Occipital lobe (tissue), 2 donors: ENCODE results near the gene BMAL1. TPM values are rescaled to one million over a fixed set of nuclear protein-coding genes. Genes with fewer than 3 reads are reported as not detected.
A peak's percentile ranks its signal among the peaks of the same experiment; 100 is the strongest.

Experiments
- DNase-seq: peaks from one replicate; lab custom pipeline; 2025; lab: John Stamatoyannopoulos, UW
- total RNA-seq: library from RNA; depleted of rRNA; stranded (reverse); fragments of >200 nt; gene quantifications from one replicate; pipeline ENCODE4 v1.2.3, GENCODE V29; 2014

Gene BMAL1
- total RNA-seq, 1 donor from 2014 or later, result 35.9 TPM

DNA sequence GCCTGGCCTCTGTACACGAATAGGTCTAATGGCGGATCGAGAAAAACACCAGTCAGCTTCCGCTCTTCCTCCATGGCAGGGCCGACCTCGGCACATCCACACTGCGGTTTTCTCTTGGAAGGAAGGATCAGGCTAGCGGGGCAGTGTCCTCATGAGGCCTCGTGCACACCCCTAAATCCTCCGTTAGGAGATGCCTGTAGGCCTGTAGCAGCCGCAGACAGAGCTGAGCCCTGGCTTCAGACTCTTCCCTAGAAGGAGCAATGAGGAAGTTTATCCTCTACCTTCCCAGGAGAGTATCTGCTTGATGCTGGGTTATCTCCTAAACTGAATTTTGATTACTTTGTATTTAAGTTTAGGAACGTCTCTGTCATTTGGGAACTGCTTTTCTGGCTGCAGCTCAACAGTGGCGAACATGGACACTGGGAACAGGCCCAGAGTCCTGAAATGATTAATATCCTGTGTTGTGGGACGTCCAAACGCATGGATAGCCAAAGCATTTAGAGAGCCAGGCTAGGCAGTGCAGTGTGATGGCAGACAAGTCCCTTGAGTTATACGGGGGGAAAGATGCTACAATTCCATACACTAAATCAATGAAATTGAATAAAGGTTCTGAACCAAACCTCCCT is 16.5 kb upstream of the BMAL1 start:
- DNase-seq, result no peak

GRCh38 chr11:13261591-13262061 is 16.0 kb upstream of the BMAL1 start:
- DNase-seq, result no peak

- no peak for DNase-seq
Observed at GRCh38 chr11:13262096-13262495, 15.5 kb upstream of the BMAL1 start.

GRCh38 chr11:13268791-13269190 is 8.8 kb upstream of the BMAL1 start:
- no peak for DNase-seq

DNA sequence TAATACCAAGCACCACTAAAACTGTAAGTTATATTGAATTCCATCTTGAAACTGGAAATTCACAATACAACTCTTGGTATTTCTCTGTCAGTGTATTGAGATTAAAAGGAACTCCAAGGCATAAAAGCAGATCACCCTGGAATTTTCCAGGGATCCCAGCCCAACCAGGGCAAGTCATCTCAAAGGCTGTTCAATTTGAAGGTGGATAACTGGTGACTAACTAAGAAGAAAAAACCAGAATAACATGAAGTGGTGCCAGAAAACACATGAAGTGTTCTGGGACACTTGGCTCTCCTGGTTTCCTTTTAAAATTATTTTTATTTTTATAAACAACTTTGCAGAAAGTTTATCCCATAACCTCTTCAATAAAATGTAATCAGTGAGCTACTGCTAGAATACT is 7.8 kb upstream of the BMAL1 start:
- no peak for DNase-seq

DNA sequence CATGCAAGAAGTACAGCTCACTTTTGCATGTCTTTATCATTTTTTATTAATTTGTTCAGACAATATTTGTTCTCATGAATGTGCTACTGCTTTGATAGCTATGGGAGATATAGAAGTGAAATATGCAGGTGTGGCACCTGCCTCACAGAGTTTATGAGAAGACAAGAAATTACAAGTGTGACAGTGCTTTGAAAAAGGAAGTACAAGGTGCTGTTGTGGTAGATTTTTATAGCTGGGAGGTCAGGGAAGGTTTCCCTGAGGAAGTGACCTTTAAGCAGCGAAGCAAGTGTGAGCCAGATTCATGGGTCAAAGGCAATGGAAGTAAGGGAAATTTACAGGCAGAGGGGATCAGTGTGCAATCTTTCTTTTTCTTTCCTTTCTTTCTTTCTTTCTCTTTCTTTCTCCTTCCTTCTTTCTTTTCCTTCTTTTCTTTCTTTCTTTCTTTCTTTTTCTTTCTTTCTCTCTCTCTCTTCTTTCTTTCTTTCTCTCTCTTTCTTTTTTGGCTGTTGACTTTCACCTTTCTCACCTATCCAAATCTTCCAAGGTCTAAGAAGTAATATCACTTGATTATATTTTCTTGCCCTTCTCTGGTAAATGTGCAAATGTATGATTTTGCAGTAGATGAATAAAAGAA is 6.4 kb upstream of the BMAL1 start:
- DNase-seq, result no peak

DNA sequence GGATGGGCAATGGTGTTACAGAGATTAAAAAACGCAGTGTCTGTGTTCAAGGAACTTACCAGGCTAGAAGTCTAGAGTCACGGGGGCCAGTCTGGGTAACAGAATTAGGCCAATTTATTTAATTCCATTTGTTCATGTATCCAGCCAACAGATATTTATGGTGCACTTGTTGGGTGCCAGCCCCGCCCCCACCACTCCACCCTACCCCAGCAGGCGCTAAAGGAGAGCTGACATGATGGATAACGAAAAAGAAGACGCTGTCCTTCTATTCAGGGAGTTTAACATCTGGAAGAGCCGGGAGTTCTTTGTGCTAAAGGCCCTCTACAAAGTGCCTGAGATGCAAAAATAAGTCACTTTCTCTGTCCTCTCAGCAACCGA is 1.1 kb upstream of the BMAL1 start:
- no peak for DNase-seq

DNA sequence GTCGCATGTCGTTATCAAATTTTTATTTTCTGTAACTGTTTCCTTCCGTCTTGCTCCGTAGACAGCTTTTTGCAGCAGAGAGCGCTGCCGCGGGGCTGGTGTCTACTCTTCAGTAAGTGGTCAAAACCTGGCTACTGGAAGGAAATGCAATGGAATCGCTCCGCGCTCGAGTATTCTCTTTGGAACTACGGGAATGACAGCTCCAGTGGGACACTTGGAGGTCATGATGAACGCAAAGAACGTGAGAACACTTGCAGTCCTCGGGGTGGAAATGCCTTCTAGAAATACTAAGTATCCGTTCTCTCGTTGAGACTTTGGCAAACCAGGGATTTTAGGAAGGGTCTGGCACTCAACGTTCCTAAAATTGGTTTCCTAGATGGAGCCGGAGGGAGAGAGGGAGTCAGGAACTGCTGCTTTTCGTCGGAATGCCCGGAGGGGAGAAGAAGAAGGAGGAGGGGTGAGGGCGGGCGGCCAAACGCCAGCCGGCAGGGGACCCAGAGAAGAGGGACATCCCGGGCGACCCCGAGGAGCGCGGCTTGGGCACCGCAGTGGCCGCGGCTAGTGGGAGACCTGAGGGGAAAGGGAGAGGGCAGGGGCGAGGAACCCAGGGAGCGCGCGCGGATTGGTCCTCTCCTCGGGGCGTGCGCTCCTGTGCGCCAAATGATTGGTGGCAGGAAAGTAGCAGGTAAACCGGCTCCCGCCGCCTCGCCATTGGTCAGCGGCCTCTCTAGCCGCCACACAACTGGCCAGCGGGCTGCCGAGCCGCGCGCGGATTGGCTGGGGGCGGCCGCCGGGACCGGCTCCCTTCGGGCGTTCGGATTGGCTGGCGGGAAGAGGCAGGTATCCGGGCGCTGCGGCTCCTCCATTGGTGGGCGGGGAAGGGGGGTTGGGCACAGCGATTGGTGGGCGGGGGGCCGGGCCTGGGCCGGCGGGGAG is 490 bp upstream of the BMAL1 start:
- peak; percentile 98 for DNase-seq

DNA sequence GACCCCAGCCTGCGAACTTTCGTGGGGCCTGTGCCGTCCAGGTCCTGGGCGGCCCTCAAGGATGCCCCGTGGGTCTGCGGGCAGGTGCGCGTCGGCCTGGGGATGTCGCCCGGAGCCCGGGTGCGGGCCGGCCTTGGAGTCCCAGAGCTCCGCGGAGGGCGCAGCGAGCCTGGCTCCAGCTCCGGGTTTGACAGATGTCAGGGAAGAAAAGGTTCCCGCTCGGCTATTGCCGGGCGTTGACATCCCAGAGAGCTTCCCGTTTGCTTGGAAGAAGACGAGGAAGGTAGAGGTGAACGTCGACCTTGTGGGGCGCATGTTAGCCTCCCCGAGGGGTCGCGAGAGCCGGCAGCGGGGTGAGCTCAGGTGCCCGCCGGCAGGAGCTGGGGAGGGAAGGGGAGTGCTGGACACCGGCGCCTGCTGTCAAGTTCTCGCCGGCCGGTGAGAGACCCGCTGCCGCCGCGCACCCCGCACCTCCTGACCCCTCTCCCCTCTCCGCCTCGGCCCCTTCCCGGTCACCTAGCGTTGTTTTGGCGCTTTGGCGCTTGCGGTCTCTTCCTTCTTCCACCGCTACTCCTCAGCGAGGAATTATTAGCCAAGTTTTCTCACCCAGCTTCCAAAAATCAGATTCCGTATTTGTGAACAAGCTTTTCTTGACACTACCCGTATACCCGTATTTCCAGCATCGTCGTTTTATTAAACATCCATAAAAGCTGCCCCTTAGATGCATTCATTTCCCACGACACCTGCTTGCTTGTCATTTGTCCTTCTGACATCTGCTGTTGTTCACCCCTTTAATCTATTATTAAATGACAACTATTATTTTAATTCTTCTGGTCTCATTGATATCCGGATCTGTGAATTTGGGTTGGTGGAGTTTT is 1.3 kb downstream of the BMAL1 start:
- no peak for DNase-seq

- no peak for DNase-seq
Observed at GRCh38 chr11:13279487-13279834, 1.9 kb downstream of the BMAL1 start.

- DNase-seq, result no peak
Observed at GRCh38 chr11:13280092-13280722, 2.6 kb downstream of the BMAL1 start.

- no peak for DNase-seq
Observed at GRCh38 chr11:13280777-13281176, 3.2 kb downstream of the BMAL1 start.

- no peak for DNase-seq
Observed at GRCh38 chr11:13283636-13284035, 6.0 kb downstream of the BMAL1 start.

GRCh38 chr11:13284776-13285588 is 7.4 kb downstream of the BMAL1 start:
- no peak for DNase-seq

DNA sequence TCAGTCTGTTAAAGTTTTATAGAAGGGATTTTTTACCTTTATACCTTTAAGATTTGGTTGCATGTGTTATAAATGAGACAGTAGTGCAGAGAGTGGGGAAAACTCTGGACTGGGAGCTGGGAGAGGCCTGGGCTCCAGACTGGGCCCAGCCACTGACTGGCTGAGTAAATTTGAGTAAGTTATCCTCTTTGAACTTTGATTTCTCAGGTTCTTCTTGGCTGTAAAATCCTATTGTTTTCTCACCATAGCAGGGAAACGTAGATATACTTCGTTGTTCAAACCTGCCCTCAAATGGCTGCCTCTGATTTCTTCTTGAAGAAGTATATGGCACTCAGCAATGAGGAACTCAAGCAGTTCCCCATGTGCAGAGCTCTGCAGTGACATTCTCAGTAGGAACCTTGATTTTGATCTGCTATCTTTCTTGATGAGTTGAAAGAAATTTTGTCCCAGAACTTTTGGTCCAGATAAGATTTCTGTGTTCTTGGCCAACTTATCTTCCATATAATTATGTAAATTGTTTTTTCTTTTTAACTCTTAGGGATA is 8.8 kb downstream of the BMAL1 start:
- no peak for DNase-seq

- DNase-seq, result no peak
Observed at GRCh38 chr11:13287036-13287435, 9.4 kb downstream of the BMAL1 start.

GRCh38 chr11:13287681-13288080 is 10.1 kb downstream of the BMAL1 start:
- DNase-seq, result no peak

GRCh38 chr11:13288375-13289029 is 10.9 kb downstream of the BMAL1 start:
- DNase-seq, result no peak

DNA sequence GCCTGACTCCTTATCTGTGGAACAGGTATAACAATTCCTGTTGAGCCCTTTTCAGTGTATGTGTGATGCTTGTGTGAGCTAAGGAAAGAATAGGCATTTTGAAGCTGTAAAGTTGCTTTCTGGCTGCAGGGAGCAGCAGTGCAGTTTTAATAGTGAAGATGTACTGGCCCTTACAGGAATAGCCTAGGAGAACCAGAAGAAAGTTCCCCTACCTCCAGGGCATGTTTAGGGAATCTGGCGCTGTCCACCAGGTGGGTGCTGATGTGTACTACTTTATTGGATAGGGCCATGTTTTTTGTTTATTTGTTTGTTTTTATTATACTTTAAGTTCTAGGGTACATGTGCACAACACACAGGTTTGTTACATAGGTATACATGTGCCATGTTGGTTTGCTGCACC is 11.5 kb downstream of the BMAL1 start:
- no peak for DNase-seq
